DMS114 treated with DMSO at 0.1 percent for 48 hours (cell line): ENCODE data around the gene ANKRD40CL.
"Not testable (repeated sequence)": the region's sequence is repeated elsewhere in the genome, so short reads cannot be mapped to it uniquely, and the experiment has no call there.

Experiments used
- DNase-seq: peaks from one replicate; lab custom pipeline; 2025; ENCODE audit not compliant: unreplicated experiment; lab: John Stamatoyannopoulos, UW

The ANKRD40CL gene

GRCh38 chr17:50763716-50764475 is 3.4 kb downstream of the ANKRD40CL start:
- DNase-seq, result no peak

GRCh38 chr17:50762177-50762576 is 5.1 kb downstream of the ANKRD40CL start:
- no peak for DNase-seq

DNA sequence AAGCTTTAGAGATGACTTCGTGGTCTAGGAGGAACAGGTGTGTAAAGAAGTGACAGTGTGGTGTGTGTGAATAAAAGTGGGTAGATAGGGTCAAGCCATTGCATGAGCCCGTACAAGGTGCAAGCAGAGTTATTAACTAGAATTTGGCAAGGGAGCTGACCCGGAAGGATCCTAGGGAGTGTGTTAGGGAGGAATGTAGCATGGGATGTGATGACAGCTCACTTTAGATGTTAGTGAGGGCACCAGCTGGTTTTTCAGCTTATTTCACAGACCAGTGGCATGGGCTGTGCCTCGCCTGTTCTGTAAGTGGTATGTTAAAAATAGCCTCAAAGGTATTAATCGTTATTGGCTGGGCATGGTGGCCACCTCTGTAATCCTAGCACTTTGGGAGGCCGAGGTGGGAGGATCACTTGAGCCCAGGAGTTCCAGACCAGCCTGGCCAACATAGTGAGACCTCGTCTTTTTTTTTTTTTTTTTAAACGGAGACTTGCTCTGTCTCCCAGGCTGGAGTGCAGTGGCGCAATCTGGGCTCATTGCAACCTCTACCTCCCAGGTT is 8.3 kb downstream of the ANKRD40CL start:
- no peak for DNase-seq

DNA sequence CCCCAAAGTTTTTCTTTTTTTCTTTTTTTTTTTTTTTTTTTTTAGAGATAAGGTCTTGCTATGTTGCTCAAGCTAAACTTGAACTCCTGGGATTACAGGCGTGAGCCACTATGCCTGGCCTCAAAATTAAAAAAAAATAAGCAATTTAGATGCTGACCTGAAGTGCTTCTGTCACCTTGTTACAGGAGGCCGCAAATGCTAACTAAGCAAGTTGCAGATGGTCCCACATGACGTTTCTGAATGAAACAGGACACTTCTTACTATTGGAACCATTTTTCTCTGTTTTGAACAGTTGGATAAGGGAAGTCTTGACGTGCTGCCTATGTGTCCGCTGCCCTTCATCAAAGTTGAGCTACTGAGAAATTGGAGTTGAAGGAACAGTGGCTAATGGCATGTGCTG is 8.8 kb downstream of the ANKRD40CL start:
- no peak for DNase-seq

DNA sequence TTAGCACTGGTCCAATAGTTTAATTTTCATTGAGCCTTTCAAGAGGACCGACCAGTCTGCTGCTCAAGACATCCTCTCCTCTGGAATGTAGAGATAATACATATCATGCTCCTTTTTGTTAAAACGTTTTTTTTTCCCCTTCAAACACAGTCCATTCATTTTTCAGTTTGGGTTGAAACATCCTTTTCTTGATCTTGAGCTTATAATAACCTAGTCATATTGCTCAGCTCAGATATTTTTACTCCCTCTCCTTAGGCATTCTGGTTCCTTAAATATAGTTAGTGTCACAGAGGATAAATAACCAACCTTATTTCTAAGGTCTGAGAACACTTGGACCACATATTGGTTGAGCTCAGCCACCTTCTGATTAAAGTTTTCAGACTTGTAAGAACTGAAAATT is 12.8 kb downstream of the ANKRD40CL start:
- DNase-seq, result no peak

GRCh38 chr17:50749245-50749644 is 18.1 kb downstream of the ANKRD40CL start:
- DNase-seq, result no peak

GRCh38 chr17:50745631-50746030 is 21.7 kb downstream of the ANKRD40CL start:
- no peak for DNase-seq

DNA sequence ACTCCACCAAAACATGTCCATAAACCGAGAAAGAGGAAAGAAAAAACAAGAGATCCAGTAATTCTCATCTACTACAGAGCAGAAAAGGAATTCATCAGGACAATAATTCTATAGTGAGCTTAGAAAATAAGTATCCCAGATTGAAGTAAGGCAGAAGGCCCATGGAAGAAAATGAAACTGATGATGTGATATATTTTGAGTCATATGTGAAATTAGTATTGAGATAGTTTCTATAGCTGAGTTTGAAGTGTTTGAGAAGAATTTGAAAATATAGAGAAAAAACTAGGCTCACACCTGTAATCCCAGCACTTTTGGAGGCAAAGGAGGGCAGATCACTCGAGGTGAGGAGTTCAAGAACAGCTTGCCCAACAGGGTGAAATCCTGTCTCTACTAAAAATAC is 28.2 kb downstream of the ANKRD40CL start:
- DNase-seq, result no peak

DNA sequence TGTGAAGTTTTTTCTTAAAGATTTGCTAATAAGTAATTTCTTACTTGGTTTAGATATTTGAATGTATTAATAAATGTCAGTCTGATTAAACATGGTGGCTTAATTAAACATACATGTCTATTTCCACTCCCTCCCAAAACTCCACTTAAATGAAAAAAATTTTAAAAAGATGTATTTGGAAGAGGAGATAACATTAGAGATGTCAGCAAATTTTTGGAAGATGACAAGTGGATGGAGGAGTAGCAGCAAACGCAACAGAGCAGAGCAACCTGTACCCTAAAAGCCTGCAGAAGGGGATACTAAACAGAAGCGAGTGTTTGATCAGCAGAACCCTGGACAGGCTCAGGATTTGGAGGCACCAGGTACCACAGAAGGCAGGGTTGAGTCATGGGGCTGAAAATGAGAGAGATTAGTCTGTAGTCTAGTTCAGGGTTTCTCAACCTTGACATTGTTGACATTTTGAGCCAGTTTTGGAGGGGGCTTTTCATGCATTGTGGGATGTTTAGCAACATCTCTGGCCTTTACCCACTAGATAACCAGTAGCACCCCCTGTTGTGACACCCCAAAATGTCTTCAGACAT is 30.1 kb downstream of the ANKRD40CL start:
- no peak for DNase-seq

GRCh38 chr17:50735287-50735686 is 32.0 kb downstream of the ANKRD40CL start:
- DNase-seq, result no peak

DNA sequence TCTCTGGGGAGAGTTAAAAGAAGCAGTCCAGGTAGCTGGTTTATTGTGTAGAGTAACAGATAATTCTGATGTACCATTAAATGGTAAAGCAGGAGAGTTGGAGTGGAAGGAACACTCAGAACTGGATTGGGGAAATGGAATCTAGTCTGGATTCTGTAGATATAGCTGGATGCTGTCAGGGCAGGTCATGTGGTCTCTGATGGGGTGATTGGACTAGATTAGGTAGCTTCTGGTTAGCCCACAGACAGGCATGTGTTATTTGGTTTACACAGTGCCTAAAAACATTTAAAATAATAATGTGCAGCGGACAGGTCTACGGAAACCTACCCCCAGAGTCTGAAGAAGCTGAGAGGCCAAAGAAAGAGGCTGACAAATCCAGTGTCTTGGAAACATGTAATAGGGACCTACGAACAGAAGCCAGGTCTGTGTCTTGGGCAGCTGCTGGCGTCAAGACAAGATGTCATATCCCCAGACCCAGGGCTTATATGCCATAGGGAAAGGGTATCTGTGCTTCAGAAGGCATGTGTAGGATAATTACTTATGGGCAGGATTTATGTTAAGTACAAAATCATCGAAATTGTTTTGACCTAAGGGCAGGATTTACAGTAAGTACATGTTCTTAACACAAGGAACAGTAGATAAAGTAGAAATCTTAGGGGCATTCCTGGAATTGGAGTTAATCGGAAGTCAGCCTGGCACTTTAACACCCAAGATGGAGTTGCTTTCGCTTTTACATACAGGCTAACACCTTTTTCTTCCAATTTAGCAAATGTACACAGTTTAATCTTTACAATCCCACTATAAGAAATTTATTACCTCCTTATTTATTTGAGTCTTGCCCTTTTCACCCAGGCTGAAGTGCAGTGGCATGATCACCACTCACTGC is 35.5 kb downstream of the ANKRD40CL start:
- no peak for DNase-seq

DNA sequence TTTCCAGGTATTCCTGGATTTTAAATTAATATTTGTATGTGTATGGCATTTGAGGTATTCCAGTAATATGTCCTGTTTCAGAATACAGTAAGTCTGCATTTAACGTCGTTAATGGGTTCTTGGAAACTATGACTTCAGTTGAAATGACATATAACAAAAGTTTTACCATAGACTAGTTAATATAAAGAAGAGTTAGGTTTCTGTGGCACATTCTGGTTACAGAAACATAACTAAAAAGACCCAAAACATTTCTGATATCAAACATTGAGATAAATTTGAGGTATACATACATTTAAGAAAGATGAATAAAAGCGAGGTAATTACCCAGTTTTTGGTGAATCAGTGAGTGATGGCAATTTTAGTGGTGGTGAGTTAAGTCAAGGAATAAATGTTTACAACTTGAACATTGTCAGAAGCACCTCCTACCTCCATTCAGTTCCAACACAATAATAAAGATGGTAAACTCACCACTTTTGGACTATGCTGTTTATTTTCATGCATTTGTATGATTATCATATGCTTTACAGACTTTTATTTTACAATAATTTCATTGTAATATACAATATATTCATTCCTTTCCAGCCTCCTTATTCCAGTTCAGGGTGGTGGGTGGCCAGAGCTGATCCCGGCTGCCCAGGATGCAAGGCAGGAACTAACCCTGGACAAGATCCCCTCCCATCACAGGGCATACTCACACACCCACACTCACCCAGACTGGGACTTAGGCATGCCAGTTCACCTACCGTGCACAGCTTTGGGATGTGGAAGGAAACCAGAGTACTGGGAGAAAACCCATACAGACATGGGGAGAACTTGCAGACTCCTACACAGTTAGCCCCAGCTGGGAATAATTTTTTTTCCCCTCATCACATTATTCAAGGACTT is 38.2 kb downstream of the ANKRD40CL start:
- no peak for DNase-seq

DNA sequence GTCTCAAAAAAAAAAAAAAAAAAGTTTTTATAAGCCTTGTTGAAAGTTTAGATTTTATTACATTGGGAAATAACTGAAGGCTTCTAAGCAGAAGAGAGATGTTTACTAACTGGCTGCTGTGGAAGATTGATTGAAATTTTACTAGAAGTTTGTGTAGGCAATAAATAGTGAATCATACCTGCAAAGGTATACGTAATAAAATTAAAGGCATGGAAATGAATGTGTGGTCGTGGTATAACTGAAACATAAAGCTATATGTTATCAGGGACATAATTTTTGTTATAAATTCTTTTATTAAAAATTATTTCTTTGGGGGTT is 39.2 kb downstream of the ANKRD40CL start:
- DNase-seq, result no peak

- no peak for DNase-seq
Measured at GRCh38 chr17:50725769-50726655, 41.3 kb downstream of the ANKRD40CL start.

DNA sequence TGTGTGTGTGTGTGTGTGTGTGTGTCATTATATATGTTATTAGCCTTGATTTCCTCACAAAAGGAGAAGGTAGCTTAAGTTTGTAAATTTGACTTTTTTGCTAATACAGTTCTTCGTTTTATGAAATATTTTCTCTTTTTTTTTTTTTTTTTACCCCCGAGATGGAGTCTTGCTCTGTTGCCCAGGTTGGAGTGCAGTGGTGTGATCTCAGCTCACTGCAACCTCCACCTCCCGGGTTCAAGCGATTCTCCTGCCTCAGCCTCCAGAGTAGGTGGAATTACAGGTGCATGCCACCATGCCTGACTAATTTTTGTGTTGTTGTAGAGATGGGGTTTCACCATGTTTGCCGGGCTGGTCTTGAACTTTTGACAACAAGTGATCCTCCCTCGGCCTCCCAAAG is 42.7 kb downstream of the ANKRD40CL start:
- not testable (repeated sequence) for DNase-seq

DNA sequence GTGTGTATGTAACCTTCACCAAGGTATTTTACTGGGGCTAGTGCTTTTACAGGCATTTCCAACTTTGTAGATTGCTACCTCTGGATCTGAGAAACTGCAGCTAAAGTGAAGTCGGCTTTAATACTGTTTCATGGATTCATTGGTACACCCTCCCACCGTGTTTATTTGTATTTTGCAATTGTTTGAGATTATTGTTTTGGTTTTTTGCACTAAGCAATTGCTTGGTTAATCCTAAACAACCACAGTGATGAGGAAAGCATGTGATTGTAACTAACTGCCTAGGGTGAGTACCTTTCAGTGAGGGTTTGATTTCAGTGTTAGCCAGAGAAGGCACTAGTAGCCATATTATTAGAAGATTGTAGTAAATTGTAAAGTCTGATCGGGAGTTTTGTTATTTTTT is 44.6 kb downstream of the ANKRD40CL start:
- DNase-seq, result no peak

DNA sequence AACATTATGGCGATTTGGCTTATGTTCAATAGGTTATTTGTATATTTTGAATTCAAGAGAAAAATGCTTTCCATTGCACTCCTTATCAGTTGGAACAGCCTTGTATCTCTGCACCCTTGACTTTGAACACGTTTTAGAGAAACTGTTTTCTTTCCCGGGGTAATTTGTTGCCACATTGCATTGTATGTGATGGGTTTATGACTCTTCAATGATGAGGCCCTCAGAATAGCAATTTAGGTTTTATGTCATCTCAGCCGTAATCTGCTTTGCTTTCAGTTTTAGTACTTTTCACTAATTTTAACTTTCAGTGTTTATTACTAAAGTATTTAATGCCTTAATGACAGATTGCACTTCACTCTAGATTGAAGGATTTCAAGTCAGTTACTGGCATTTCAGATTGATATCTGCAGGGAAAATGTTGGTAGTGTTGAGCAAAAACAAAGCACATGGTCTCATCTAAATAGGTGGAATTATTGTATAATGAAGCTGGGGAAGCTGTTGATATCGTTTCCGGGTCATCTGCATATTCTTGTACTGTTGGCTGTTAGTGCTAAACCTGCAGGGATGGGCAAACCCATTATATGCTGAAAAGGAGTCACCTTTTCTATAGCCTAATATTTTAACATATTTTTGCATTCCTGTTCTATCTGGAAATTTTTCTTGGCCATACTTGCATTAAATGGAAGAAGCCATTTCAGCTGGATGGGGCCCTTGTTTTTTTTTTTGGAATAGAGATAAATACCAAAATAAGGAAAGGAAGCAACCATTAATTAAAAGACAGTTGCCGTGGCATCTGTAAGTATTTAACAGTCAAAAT is 45.9 kb downstream of the ANKRD40CL start:
- DNase-seq, result peak; percentile 12

GRCh38 chr17:50719924-50720794 is 47.2 kb downstream of the ANKRD40CL start:
- DNase-seq, result no peak
